DND-41 (cell line): ENCODE data around the gene AK1.
"Not testable (repeated sequence)": the region's sequence is repeated elsewhere in the genome, so short reads cannot be mapped to it uniquely, and the experiment has no call there.

Experiments used
- ATAC-seq: fragments of 200-7000 bp; cut with Tn5 transposase; 3 replicates; pipeline ENCODE4 v1.9.1; 2021; ENCODE audit warnings: low read depth; ENCODE audit not compliant: insufficient read depth
- DNase-seq: peaks from one replicate; pipeline ENCODE4 v3.0.0-alpha.2; 2020
- H2AFZ ChIP-seq: 2 replicates; pipeline ENCODE4 v1.6.0; 2012; ENCODE audit warnings: low read depth, low read length
- H3K27ac ChIP-seq: 2 replicates; pipeline ENCODE4 v1.5.1; 2012; ENCODE audit warnings: low read length, inconsistent platforms
- H3K27me3 ChIP-seq: fragments of 200-600 bp; sonication (generic); 2 replicates; pipeline ENCODE4 v1.6.0; 2012; ENCODE audit warnings: low read length, mild to moderate bottlenecking, inconsistent platforms; ENCODE audit not compliant: insufficient read depth, poor library complexity
- H3K36me3 ChIP-seq: 2 replicates; pipeline ENCODE4 v1.5.1; 2012; ENCODE audit warnings: low read length, inconsistent platforms; ENCODE audit not compliant: insufficient read depth
- H3K4me1 ChIP-seq: 2 replicates; pipeline ENCODE4 v1.5.1; 2012; ENCODE audit warnings: mild to moderate bottlenecking, low read length; ENCODE audit not compliant: insufficient read depth
- H3K4me2 ChIP-seq: 2 replicates; pipeline ENCODE4 v1.6.0; 2012; ENCODE audit warnings: mild to moderate bottlenecking, moderate library complexity, low read length, inconsistent platforms; ENCODE audit not compliant: insufficient read depth
- H3K4me3 ChIP-seq, 2 experiments: fragments of 200-600 bp in 1 of 2; shearing (Covaris generic) in 1 of 2; 2 replicates each; pipeline ENCODE4 v1.5.1; 2012 to 2016; ENCODE audit warnings: inconsistent platforms in 2 of 2, low read length in 2 of 2, mild to moderate bottlenecking in 2 of 2, low read depth in 1 of 2, moderate library complexity in 1 of 2
- H3K79me2 ChIP-seq: 2 replicates; pipeline ENCODE4 v1.6.0; 2012; ENCODE audit warnings: low read length, inconsistent platforms; ENCODE audit not compliant: insufficient read depth
- H3K9ac ChIP-seq: 2 replicates; pipeline ENCODE4 v1.6.0; 2012; ENCODE audit warnings: low read depth, mild to moderate bottlenecking, inconsistent platforms, low read length, moderate library complexity
- H3K9me3 ChIP-seq: 2 replicates; pipeline ENCODE4 v1.5.1; 2012; ENCODE audit warnings: low read length, moderate library complexity, mild to moderate bottlenecking, inconsistent platforms; ENCODE audit not compliant: insufficient read depth, severe bottlenecking
- H4K20me1 ChIP-seq: 2 replicates; pipeline ENCODE4 v1.6.0; 2012; ENCODE audit warnings: low read length; ENCODE audit not compliant: insufficient read depth
- CTCF ChIP-seq: IDR thresholded peaks from 2 replicates; pipeline ENCODE4 v1.5.1; 2012; ENCODE audit warnings: borderline replicate concordance, low read length, moderate library complexity, mild to moderate bottlenecking; ENCODE audit not compliant: poor library complexity, severe bottlenecking; ENCODE audit errors: extremely low read depth
- EZH2 ChIP-seq: IDR thresholded peaks from 3 replicates; pipeline ENCODE4 v1.6.1; 2012; ENCODE audit warnings: borderline replicate concordance, low read depth, mild to moderate bottlenecking, moderate library complexity, low read length, inconsistent platforms; ENCODE audit not compliant: severe bottlenecking

Gene AK1

DNA sequence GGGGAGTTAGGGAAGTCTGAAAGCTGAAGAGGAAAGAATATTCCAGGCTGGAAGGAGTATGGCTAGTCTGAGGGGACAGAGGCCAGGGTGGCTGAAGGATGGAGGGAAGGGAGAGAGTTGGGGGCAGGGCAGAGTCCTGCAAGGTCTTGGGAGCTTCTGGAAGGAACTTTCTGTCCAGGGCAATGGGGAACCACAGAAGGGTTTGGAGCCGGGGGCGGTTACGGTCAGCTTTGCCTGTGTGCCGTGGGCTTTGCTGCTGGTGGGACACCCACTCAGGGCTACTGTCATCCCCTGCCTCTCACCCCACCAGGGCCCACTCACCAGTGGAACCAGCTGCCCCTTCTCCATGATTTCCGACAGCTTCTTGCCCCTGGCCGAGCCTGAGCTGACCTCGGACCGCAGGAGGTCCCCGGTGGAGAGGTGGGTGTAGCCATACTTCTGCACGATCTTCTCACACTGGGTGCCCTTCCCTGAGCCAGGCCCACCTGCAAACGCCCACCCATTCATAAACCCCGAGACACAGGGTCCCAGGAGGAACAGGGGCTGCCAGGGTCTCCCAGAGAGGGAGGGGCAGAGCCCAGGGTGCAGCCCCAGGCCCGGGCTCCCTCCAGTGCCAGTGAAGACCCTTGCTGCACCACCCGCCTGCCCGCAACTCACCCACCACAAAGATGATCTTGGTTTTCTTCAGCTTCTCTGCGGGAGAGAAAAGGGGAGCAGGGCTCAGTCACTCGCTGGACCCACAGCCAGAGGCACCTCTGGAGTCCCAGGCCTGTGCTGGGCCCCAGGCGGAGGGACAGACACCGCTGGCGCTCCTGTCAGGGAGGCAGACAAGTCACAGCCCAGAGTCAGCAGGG lies 4.9 kb downstream of the AK1 start:
- H3K27me3 ChIP-seq = no peaks in the 10 kb centered on the region
- no peak overlapping the region for H2AFZ ChIP-seq
- TF ChIP-seq CTCF (no peak), EZH2 (no peak)
- H3K36me3 ChIP-seq = no peaks in the 10 kb centered on the region
- no peak overlapping the region for H3K27ac ChIP-seq
- H3K4me1 ChIP-seq = no peaks in the 10 kb centered on the region
- H4K20me1 ChIP-seq = no peaks in the 10 kb centered on the region; the same call in 1 of the 2 replicates
- DNase-seq (no peak), ATAC-seq (no peak)
- no peak overlapping the region for H3K4me2 ChIP-seq
- no peaks in the 10 kb centered on the region for H3K79me2 ChIP-seq
- no peak overlapping the region for H3K4me3 ChIP-seq
- H3K9me3 ChIP-seq = no peaks in the 10 kb centered on the region
- no peak overlapping the region for H3K9ac ChIP-seq

GRCh38 chr9:127871531-127871930 lies 5.9 kb downstream of the AK1 start:
- ATAC-seq = no peak
- Histone ChIP-seq H3K9me3 (no peaks in the 10 kb centered on the region), H2AFZ (no peak overlapping the region), H3K4me3 (no peak overlapping the region), H3K27me3 (no peaks in the 10 kb centered on the region), H3K4me1 (no peaks in the 10 kb centered on the region), H3K9ac (no peak overlapping the region), H3K79me2 (no peaks in the 10 kb centered on the region), H4K20me1 (no peaks in the 10 kb centered on the region; the same call in 1 of the 2 replicates), H3K4me2 (no peak overlapping the region), H3K27ac (no peak overlapping the region), H3K36me3 (no peaks in the 10 kb centered on the region)
- no peak for DNase-seq
- TF ChIP-seq EZH2 (no peak), CTCF (no peak)

- Histone ChIP-seq H3K27me3 (no peaks in the 10 kb centered on the region), H2AFZ (no peak overlapping the region), H3K27ac (no peak overlapping the region), H3K4me1 (no peaks in the 10 kb centered on the region), H3K4me3 (no peak overlapping the region), H3K9ac (no peak overlapping the region), H3K36me3 (no peaks in the 10 kb centered on the region), H3K79me2 (no peaks in the 10 kb centered on the region), H4K20me1 (no peaks in the 10 kb centered on the region; the same call in 1 of the 2 replicates), H3K4me2 (no peak overlapping the region), H3K9me3 (no peaks in the 10 kb centered on the region)
- ATAC-seq (no peak), DNase-seq (no peak)
- TF ChIP-seq CTCF (no peak), EZH2 (no peak)
These were observed 6.6 kb downstream of the AK1 start for GRCh38 chr9:127870887-127871286.

GRCh38 chr9:127870153-127870491 lies 7.4 kb downstream of the AK1 start:
- not testable (repeated sequence) for H3K36me3 ChIP-seq, DNase-seq, H4K20me1 ChIP-seq, H3K4me2 ChIP-seq, H3K9ac ChIP-seq, H3K27ac ChIP-seq, H3K9me3 ChIP-seq, H2AFZ ChIP-seq, H3K4me1 ChIP-seq, H3K4me3 ChIP-seq, ATAC-seq, H3K27me3 ChIP-seq, H3K79me2 ChIP-seq
